Measurements from ENCODE around the gene AJM1.

The AJM1 gene

GRCh38 chr9:136845465-136846260 is 3.4 kb downstream of the AJM1 start:
- no peaks in the 10 kb centered on the region for H3K9me3 ChIP-seq (ENCODE audit: control insufficient read depth, low read length)
- no peak overlapping the region for H3K23ac ChIP-seq (ENCODE audit: low read length in 2 of 2)
- no peak overlapping the region for H3K27ac ChIP-seq (ENCODE audit: low read length, poor library complexity, severe bottlenecking)
- peaks cover 52% of the 10 kb centered on the region for H3K4me1 ChIP-seq (ENCODE audit: control insufficient read depth, insufficient read depth, low read depth, low read length)
- no peak overlapping the region for H3K4me3 ChIP-seq (ENCODE audit: insufficient read depth in 1 of 2, low read depth in 1 of 2, low read length in 2 of 2)
- no peak overlapping the region for H2AFZ ChIP-seq (ENCODE audit: low read depth, low read length)
- no peak overlapping the region for H3K9ac ChIP-seq (ENCODE audit: low read length)
- no peak overlapping the region for H3K18ac ChIP-seq (ENCODE audit: low read depth in 1 of 2, low read length in 2 of 2)
- no peak overlapping the region for H3K4ac ChIP-seq (ENCODE audit: low read depth in 1 of 2, low read length in 2 of 2)
- H2BK15ac ChIP-seq (ENCODE audit: low read depth, poor library complexity, severe bottlenecking), result no peak overlapping the region
- no peak overlapping the region for H2BK5ac ChIP-seq (ENCODE audit: low read depth, low read length, poor library complexity, severe bottlenecking)
- no peak overlapping the region for H2BK120ac ChIP-seq (ENCODE audit: low read depth, low read length)
- H3K36me3 ChIP-seq (ENCODE audit: control insufficient read depth in 1 of 2, insufficient read depth in 2 of 2, low read depth in 1 of 2, low read length in 2 of 2), result peaks cover 0 to 45% of the 10 kb centered on the region in 2 experiments
- no peak overlapping the region for H3K14ac ChIP-seq (ENCODE audit: low read length in 2 of 2)
- H2BK12ac ChIP-seq (ENCODE audit: low read length in 2 of 2), result no peak overlapping the region
- no peak for DNase-seq
- peak overlapping the region; percentile 14 for H4K8ac ChIP-seq (ENCODE audit: low read length)
- 90% methylated on average over 100 of the region's 102 CpGs for WGBS
- H3K27me3 ChIP-seq (ENCODE audit: control insufficient read depth in 1 of 2, insufficient read depth in 1 of 2, low read length in 2 of 2), result peaks cover 0 to 22% of the 10 kb centered on the region in 2 experiments
- H2AK5ac ChIP-seq (ENCODE audit: low read length, severe bottlenecking), result no peak overlapping the region
- H3K79me1 ChIP-seq (replicated peaks; ENCODE audit: low read length, poor library complexity, severe bottlenecking), result peaks cover 17% of the 10 kb centered on the region
- H3K4me2 ChIP-seq (ENCODE audit: low read length, poor library complexity, severe bottlenecking), result no peak overlapping the region
- no peak overlapping the region for H4K91ac ChIP-seq (ENCODE audit: low read length)

- Histone ChIP-seq H2AFZ (ENCODE audit: low read depth, low read length) (no peak overlapping the region), H2BK5ac (ENCODE audit: low read depth, low read length, poor library complexity, severe bottlenecking) (no peak overlapping the region), H3K36me3 (ENCODE audit: control insufficient read depth in 1 of 2, insufficient read depth in 2 of 2, low read depth in 1 of 2, low read length in 2 of 2) (peaks cover 0 to 52% of the 10 kb centered on the region in 2 experiments), H2AK5ac (ENCODE audit: low read length, severe bottlenecking) (no peak overlapping the region), H3K9me3 (ENCODE audit: control insufficient read depth, low read length) (no peaks in the 10 kb centered on the region), H3K4ac (ENCODE audit: low read depth in 1 of 2, low read length in 2 of 2) (peak overlapping the region; percentile 60 to 76), H3K79me1 (replicated peaks; ENCODE audit: low read length, poor library complexity, severe bottlenecking) (peaks cover 24% of the 10 kb centered on the region), H2BK12ac (ENCODE audit: low read length in 2 of 2) (peak overlapping the region in 1 of 2 experiments; percentile 52), H3K4me2 (ENCODE audit: low read length, poor library complexity, severe bottlenecking) (no peak overlapping the region), H2BK15ac (ENCODE audit: low read depth, poor library complexity, severe bottlenecking) (no peak overlapping the region), H3K14ac (ENCODE audit: low read length in 2 of 2) (peak overlapping the region in 1 of 2 experiments; percentile 77), H3K27ac (ENCODE audit: low read length, poor library complexity, severe bottlenecking) (no peak overlapping the region), H3K18ac (ENCODE audit: low read depth in 1 of 2, low read length in 2 of 2) (peak overlapping the region; percentile 79 to 96), H4K91ac (ENCODE audit: low read length) (peak overlapping the region; percentile 70), H3K4me3 (ENCODE audit: insufficient read depth in 1 of 2, low read depth in 1 of 2, low read length in 2 of 2) (peak overlapping the region in 1 of 2 experiments; percentile 35), H3K23ac (ENCODE audit: low read length in 2 of 2) (peak overlapping the region in 1 of 2 experiments; percentile 86), H3K9ac (ENCODE audit: low read length) (no peak overlapping the region), H2BK120ac (ENCODE audit: low read depth, low read length) (no peak overlapping the region), H3K4me1 (ENCODE audit: control insufficient read depth, insufficient read depth, low read depth, low read length) (peaks cover 52% of the 10 kb centered on the region), H3K27me3 (ENCODE audit: control insufficient read depth in 1 of 2, insufficient read depth in 1 of 2, low read length in 2 of 2) (peaks cover 0 to 22% of the 10 kb centered on the region in 2 experiments), H4K8ac (ENCODE audit: low read length) (peak overlapping the region; percentile 78)
- no peak for DNase-seq
- 20% methylated on average over 77 of the region's 98 CpGs for WGBS
Measured at GRCh38 chr9:136846376-136847087, 4.3 kb downstream of the AJM1 start.

- peaks cover 26% of the 10 kb centered on the region for H3K79me1 ChIP-seq (replicated peaks; ENCODE audit: low read length, poor library complexity, severe bottlenecking)
- peak overlapping the region; percentile 91 for H3K9ac ChIP-seq (ENCODE audit: low read length)
- H4K8ac ChIP-seq (ENCODE audit: low read length), result peak overlapping the region; percentile 78
- peak overlapping the region; percentile 32 for H2AK5ac ChIP-seq (ENCODE audit: low read length, severe bottlenecking)
- peak overlapping the region; percentile 69 for H2BK120ac ChIP-seq (ENCODE audit: low read depth, low read length)
- no peak overlapping the region for H2AFZ ChIP-seq (ENCODE audit: low read depth, low read length)
- peaks cover 0 to 57% of the 10 kb centered on the region in 2 experiments for H3K36me3 ChIP-seq (ENCODE audit: control insufficient read depth in 1 of 2, insufficient read depth in 2 of 2, low read depth in 1 of 2, low read length in 2 of 2)
- H3K4me2 ChIP-seq (ENCODE audit: low read length, poor library complexity, severe bottlenecking), result peak overlapping the region; percentile 89
- H3K9me3 ChIP-seq (ENCODE audit: control insufficient read depth, low read length), result no peaks in the 10 kb centered on the region
- H3K4ac ChIP-seq (ENCODE audit: low read depth in 1 of 2, low read length in 2 of 2), result peak overlapping the region in 1 of 2 experiments; percentile 81
- H3K27ac ChIP-seq (ENCODE audit: low read length, poor library complexity, severe bottlenecking), result peak overlapping the region; percentile 29
- H3K4me3 ChIP-seq (ENCODE audit: insufficient read depth in 1 of 2, low read depth in 1 of 2, low read length in 2 of 2), result peak overlapping the region; percentile 65 to 96
- peak overlapping the region in 1 of 2 experiments; percentile 98 for H3K14ac ChIP-seq (ENCODE audit: low read length in 2 of 2)
- peak overlapping the region in 1 of 2 experiments; percentile 14 for H3K23ac ChIP-seq (ENCODE audit: low read length in 2 of 2)
- peak overlapping the region; percentile 38 to 52 for H2BK12ac ChIP-seq (ENCODE audit: low read length in 2 of 2)
- H3K27me3 ChIP-seq (ENCODE audit: control insufficient read depth in 1 of 2, insufficient read depth in 1 of 2, low read length in 2 of 2), result peaks cover 0 to 22% of the 10 kb centered on the region in 2 experiments
- H3K18ac ChIP-seq (ENCODE audit: low read depth in 1 of 2, low read length in 2 of 2), result peak overlapping the region; percentile 94 to 96
- peak overlapping the region; percentile 55 for H2BK15ac ChIP-seq (ENCODE audit: low read depth, poor library complexity, severe bottlenecking)
- DNase-seq, result peak; percentile 87
- WGBS, result 3% methylated on average over 48 of the region's 75 CpGs
- H3K4me1 ChIP-seq (ENCODE audit: control insufficient read depth, insufficient read depth, low read depth, low read length), result peaks cover 52% of the 10 kb centered on the region
- H2BK5ac ChIP-seq (ENCODE audit: low read depth, low read length, poor library complexity, severe bottlenecking), result no peak overlapping the region
- H4K91ac ChIP-seq (ENCODE audit: low read length), result peak overlapping the region; percentile 70
Measured at GRCh38 chr9:136847088-136847825, 5.0 kb downstream of the AJM1 start.

All from mesenchymal stem cell (in vitro differentiated cells and primary cell).